H1 (cell line): Measurements from ENCODE around the gene UBE2I. TPM values are rescaled to one million over a fixed set of nuclear protein-coding genes. Genes with fewer than 3 reads are reported as not detected.

ENCODE experiments used
- CTCF ChIA-PET: fragments of 300-600 bp; sonication (Branson Sonifier 250); formaldehyde crosslinking; loops from one replicate; lab custom pipeline; 2021; ENCODE audit not compliant: partially characterized antibody; lab: Charles Lee
- POLR2A ChIA-PET: fragments of 300-600 bp; sonication (Branson Sonifier 250); formaldehyde crosslinking; loops from one replicate; lab custom pipeline; 2021; ENCODE audit warnings: inconsistent platforms; ENCODE audit not compliant: partially characterized antibody; lab: Charles Lee
- DNase-seq, 2 experiments: peaks; one replicate each; pipeline versions ENCODE4 v3.0.0 to v3.0.0-alpha.2; 2010 to 2022; ENCODE audit warnings: low spot score in 2 of 2, low read depth in 1 of 2, mixed read lengths in 1 of 2
- FAIRE-seq: peaks from 2 replicates; lab custom pipeline; 2011; peaks lifted over from hg19 to GRCh38; lab: Jason Lieb, UNC
- H2AFZ ChIP-seq: 2 replicates; pipeline ENCODE4 v1.8.1; 2012; ENCODE audit warnings: low read length, inconsistent platforms
- H2AK5ac ChIP-seq: 2 replicates; pipeline ENCODE4 v1.6.1; 2013; ENCODE audit warnings: low read depth, low read length
- H2BK120ac ChIP-seq: replicated peaks from 2 replicates; pipeline ENCODE3; 2013; ENCODE audit warnings: low read depth, low read length, inconsistent platforms
- H2BK12ac ChIP-seq: 2 replicates; pipeline ENCODE4 v1.6.1; 2013; ENCODE audit warnings: low read depth, low read length
- H2BK15ac ChIP-seq: 2 replicates; pipeline ENCODE4 v1.6.1; 2013; ENCODE audit warnings: low read length
- H2BK20ac ChIP-seq: 2 replicates; pipeline ENCODE4 v1.6.1; 2013; ENCODE audit warnings: low read length
- H2BK5ac ChIP-seq: 2 replicates; pipeline ENCODE4 v1.6.1; 2013; ENCODE audit warnings: low read depth, low read length
- H3K14ac ChIP-seq: 2 replicates; pipeline ENCODE4 v1.6.1; 2013; ENCODE audit warnings: inconsistent platforms; ENCODE audit not compliant: insufficient read length
- H3K18ac ChIP-seq: 2 replicates; pipeline ENCODE4 v1.6.1; 2013; ENCODE audit warnings: low read length; ENCODE audit errors: extremely low read depth
- H3K23ac ChIP-seq: 2 replicates; pipeline ENCODE4 v1.6.1; 2013; ENCODE audit warnings: inconsistent platforms; ENCODE audit not compliant: insufficient read length
- H3K23me2 ChIP-seq: 2 replicates; pipeline ENCODE4 v1.6.1; 2013; ENCODE audit warnings: low read depth, low read length
- H3K27ac ChIP-seq: 2 replicates; pipeline ENCODE4 v1.6.1; 2011; ENCODE audit warnings: low read depth, low read length, inconsistent platforms
- H3K27me3 ChIP-seq, 4 experiments: replicated peaks in 1 of 4; 1 replicate in 1 of 4; 2 replicates in 3 of 4; pipeline versions ENCODE4 v1.6.1 to v1.8.1; 2011 to 2013; ENCODE audit warnings: low read length in 3 of 4, mild to moderate bottlenecking in 3 of 4, inconsistent platforms in 2 of 4, mixed read lengths in 2 of 4, moderate library complexity in 1 of 4; ENCODE audit not compliant: control insufficient read depth in 3 of 4, insufficient read depth in 3 of 4; ENCODE audit errors: extremely low read depth in 1 of 4
- H3K36me3 ChIP-seq, 4 experiments: 2 replicates each; pipeline versions ENCODE4 v1.6.1 to v1.8.1; 2011 to 2013; ENCODE audit warnings: mild to moderate bottlenecking in 4 of 4, low read length in 3 of 4, moderate library complexity in 2 of 4, control low read depth in 1 of 4, inconsistent platforms in 1 of 4; ENCODE audit not compliant: insufficient read depth in 4 of 4, control insufficient read depth in 2 of 4
- H3K4ac ChIP-seq: replicated peaks from 2 replicates; pipeline ENCODE3; 2013; ENCODE audit warnings: low read length, low read depth, mixed read lengths, inconsistent platforms; ENCODE audit not compliant: insufficient read length
- H3K4me1 ChIP-seq, 4 experiments: replicated peaks in 1 of 4; 1 replicate in 1 of 4; 2 replicates in 3 of 4; pipeline versions ENCODE4 v1.6.1 to v1.8.1; 2011 to 2013; ENCODE audit warnings: low read length in 3 of 4, inconsistent platforms in 2 of 4, mixed read lengths in 1 of 4; ENCODE audit not compliant: insufficient read depth in 4 of 4, control insufficient read depth in 3 of 4
- H3K4me2 ChIP-seq, 2 experiments: 2 replicates each; pipeline versions ENCODE4 v1.6.1 to v1.8.1; 2011 to 2013; ENCODE audit warnings: low read depth in 2 of 2, low read length in 2 of 2, control low read depth in 1 of 2, inconsistent platforms in 1 of 2, mild to moderate bottlenecking in 1 of 2; ENCODE audit not compliant: insufficient read depth in 1 of 2
- H3K4me3 ChIP-seq, 4 experiments: fragments of 200-600, 300-600 bp in 1 of 4; sonication (generic), shearing (Covaris generic), sonication (Bioruptor Twin) in 1 of 4; 2 replicates each; pipeline versions ENCODE4 v1.5.1 to v1.8.1; 2011 to 2016; ENCODE audit warnings: low read length in 4 of 4, low read depth in 3 of 4, control low read depth in 2 of 4, inconsistent platforms in 2 of 4, mild to moderate bottlenecking in 2 of 4, mixed read lengths in 1 of 4, moderate library complexity in 1 of 4; ENCODE audit not compliant: insufficient read depth in 2 of 4; ENCODE audit errors: extremely low read depth in 1 of 4
- H3K56ac ChIP-seq: replicated peaks from 2 replicates; pipeline ENCODE3; 2013; ENCODE audit warnings: low read depth, mild to moderate bottlenecking, mixed read lengths, low read length, inconsistent platforms; ENCODE audit not compliant: insufficient read length
- H3K79me1 ChIP-seq: 2 replicates; pipeline ENCODE4 v1.6.1; 2013; ENCODE audit warnings: low read depth, low read length, control low read depth
- H3K79me2 ChIP-seq, 2 experiments: 2 replicates each; pipeline versions ENCODE4 v1.6.1 to v1.8.1; 2012 to 2013; ENCODE audit warnings: low read length in 2 of 2, mild to moderate bottlenecking in 2 of 2, inconsistent platforms in 1 of 2; ENCODE audit not compliant: insufficient read depth in 2 of 2, control insufficient read depth in 1 of 2
- H3K9ac ChIP-seq, 4 experiments: replicated peaks in 1 of 4; 1 replicate in 1 of 4; 2 replicates in 3 of 4; pipeline versions ENCODE4 v1.6.1 to v1.8.1; 2011 to 2013; ENCODE audit warnings: low read depth in 3 of 4, low read length in 3 of 4, control low read depth in 2 of 4, mild to moderate bottlenecking in 2 of 4, moderate library complexity in 2 of 4, inconsistent platforms in 1 of 4; ENCODE audit errors: extremely low read depth in 1 of 4
- H3K9me3 ChIP-seq, 2 experiments: 2 replicates each; pipeline versions ENCODE4 v1.6.1 to v1.8.1; 2012 to 2013; ENCODE audit warnings: mild to moderate bottlenecking in 2 of 2, moderate library complexity in 2 of 2, control low read depth in 1 of 2, inconsistent platforms in 1 of 2, low read depth in 1 of 2, low read length in 1 of 2, mixed read lengths in 1 of 2; ENCODE audit not compliant: insufficient read depth in 2 of 2
- H4K20me1 ChIP-seq, 2 experiments: replicated peaks in 1 of 2; 2 replicates each; pipeline versions ENCODE3 to v1.8.1; 2011 to 2013; ENCODE audit warnings: inconsistent platforms in 2 of 2, low read length in 2 of 2, mild to moderate bottlenecking in 1 of 2; ENCODE audit not compliant: insufficient read depth in 2 of 2, control insufficient read depth in 1 of 2
- H4K5ac ChIP-seq: 2 replicates; pipeline ENCODE4 v1.6.1; 2013; ENCODE audit warnings: low read length, low read depth, mixed read lengths, inconsistent platforms; ENCODE audit not compliant: insufficient read length
- H4K8ac ChIP-seq: 2 replicates; pipeline ENCODE4 v1.8.0; 2013; ENCODE audit warnings: mild to moderate bottlenecking, moderate library complexity, low read length, inconsistent platforms; ENCODE audit not compliant: insufficient read depth; ENCODE audit errors: extremely low read depth
- H4K91ac ChIP-seq: replicated peaks from 2 replicates; pipeline ENCODE3; 2013; ENCODE audit warnings: low read length, mixed read lengths, inconsistent platforms; ENCODE audit not compliant: insufficient read length
- GABPA ChIP-seq: IDR thresholded peaks from 2 replicates; pipeline ENCODE4 v1.6.1; 2011; ENCODE audit warnings: mild to moderate bottlenecking, low read length, moderate library complexity, borderline replicate concordance; ENCODE audit not compliant: insufficient read depth
- GTF2F1 ChIP-seq: IDR thresholded peaks from 2 replicates; pipeline ENCODE4 v1.6.1; 2012; ENCODE audit warnings: low read depth, low read length, improper control_type of control experiment, borderline replicate concordance
- KDM4A ChIP-seq: IDR thresholded peaks from one replicate; pipeline ENCODE4 v1.7.1; 2012; ENCODE audit warnings: low read depth, mild to moderate bottlenecking, moderate library complexity, low read length, inconsistent platforms; ENCODE audit not compliant: severe bottlenecking
- RFX5 ChIP-seq: IDR thresholded peaks from 2 replicates; pipeline ENCODE4 v1.6.1; 2011; ENCODE audit warnings: low read depth, low read length, improper control_type of control experiment, borderline replicate concordance
- WGBS, 2 experiments: shearing (Covaris generic) in 1 of 2; methylation state at CpG; one replicate each; pipeline versions ENCODE4 v1.1.6 to v1.1.7; 2013 to 2015; ENCODE audit warnings: low lambda C conversion rate in 2 of 2, mixed read lengths in 2 of 2, inconsistent platforms in 1 of 2, low coverage in 1 of 2, missing lambda C conversion rate in 1 of 2; ENCODE audit not compliant: insufficient replicate concordance in 2 of 2, insufficient coverage in 1 of 2, insufficient read length in 1 of 2; ENCODE audit errors: extremely low coverage in 1 of 2, missing lambda C conversion rate in 1 of 2; 5-methylcytosine and 5-hydroxymethylcytosine counted together
- polyA plus RNA-seq, 7 experiments: library from polyadenylated mRNA; depleted of rRNA in 3 of 7; stranded (reverse) in 5 of 7; unstranded in 2 of 7; fragments of >200 nt in 5 of 7; fragments of 200-250 nt in 2 of 7; gene quantifications; 1 replicate in 5 of 7; 2 replicates in 1 of 7; 4 replicates in 1 of 7; pipeline versions ENCODE4 v1.2.1 to v1.2.3, GENCODE V29; 2011 to 2013; ENCODE audit warnings: missing spikeins in 2 of 7, mixed read lengths in 2 of 7
- total RNA-seq: library from RNA; stranded (reverse); fragmentation: NEBNext Ultra II Directional; extraction: Animal tissue kit (Norgen Biotek cat#: 25700); gene quantifications from 2 replicates; pipeline ENCODE4 v1.2.1, GENCODE V29; 2021

UBE2I gene
- total and polyA plus RNA-seq, 2 of the 8 experiments (the other 6 are each of a cell fraction or from before 2014, with no cell fraction given) = 148 to 268 TPM

GRCh38 chr16:1259760-1260068, 49.7 kb upstream of the UBE2I start:
- H2BK5ac ChIP-seq = no peak overlapping the region
- no peak for DNase-seq
- peaks cover under 1% of the 10 kb centered on the region; the same call in 1 of the 2 replicates for H3K23me2 ChIP-seq
- H2BK15ac ChIP-seq = no peak overlapping the region
- peak overlapping the region in 1 of 2 experiments; percentile 72; a peak in 2 of 4 replicates for H3K4me2 ChIP-seq
- POLR2A ChIA-PET = interaction anchor here (0.8 kb wide), 1 partner anchor 72 kb away, joined by 3 read pairs; no protein-coding TSS in a partner anchor
- H2BK12ac ChIP-seq = no peak overlapping the region
- peaks cover 0 to 4% of the 10 kb centered on the region in 2 experiments for H4K20me1 ChIP-seq
- H3K27me3 ChIP-seq = peaks cover 0 to 28% (median 14%) of the 10 kb centered on the region in 4 experiments; a peak in 5 of 7 replicates
- H4K8ac ChIP-seq = no peak overlapping the region; the same call in none of the 2 replicates
- no peak overlapping the region for H3K4ac ChIP-seq
- H3K27ac ChIP-seq = no peak overlapping the region
- no peak for TF ChIP-seq GABPA
- no peak for TF ChIP-seq GTF2F1
- TF ChIP-seq KDM4A = no peak
- no peak for TF ChIP-seq RFX5
- TF ChIP-seq, all 59 proteins: peak for 0
- Histone ChIP-seq H4K5ac (no peak overlapping the region), H3K79me2 (no peaks in the 10 kb centered on the region), H2BK20ac (no peak overlapping the region), H3K4me3 (no peak overlapping the region), H2AFZ (no peak overlapping the region), H3K79me1 (no peaks in the 10 kb centered on the region), H2BK120ac (no peak overlapping the region), H3K9ac (no peak overlapping the region), H3K4me1 (peaks cover 0 to 11% (median 8%) of the 10 kb centered on the region in 4 experiments; a peak in 6 of 7 replicates), H3K9me3 (peaks cover 0 to under 1% of the 10 kb centered on the region in 2 experiments; a peak in 1 of 4 replicates), H2AK5ac (no peak overlapping the region), H3K56ac (no peak overlapping the region), H3K18ac (no peak overlapping the region), H3K14ac (no peak overlapping the region), H3K36me3 (no peaks in the 10 kb centered on the region; a peak in 1 of 8 replicates), H4K91ac (no peak overlapping the region), H3K23ac (no peak overlapping the region)
- CTCF ChIA-PET = interaction anchor here (1.0 kb wide), 2 partner anchors 24 to 79 kb away, joined by 3 read pairs; no protein-coding TSS in a partner anchor
- FAIRE-seq = no peak
- 77% methylated on average over 9 of the region's 11 CpGs; no CpG with 5 or more reads in 1 of the 2 experiments for WGBS, 2 experiments
